NCI-H2107 treated with DMSO at 0.1 percent for 48 hours (cell line): ENCODE measurements around the gene P2RY1.

Source experiments
- DNase-seq: peaks from one replicate; lab custom pipeline; 2025; ENCODE audit not compliant: unreplicated experiment; lab: John Stamatoyannopoulos, UW

P2RY1 gene

GRCh38 chr3:152834776-152835600 is at the start of gene P2RY1:
Gene P2RY1, plus strand, starts transcription at chr3:152835131. Its CDS starts 652 bp downstream, at chr3:152835783.
- DNase-seq = peak; percentile 27

GRCh38 chr3:152786977-152787681 is 47.8 kb upstream of the P2RY1 start:
- no peak for DNase-seq

GRCh38 chr3:152790651-152791387 is 44.1 kb upstream of the P2RY1 start:
- no peak for DNase-seq

- DNase-seq = no peak
Observed at GRCh38 chr3:152793969-152794368, 41.0 kb upstream of the P2RY1 start.

GRCh38 chr3:152797751-152798432 is 37.0 kb upstream of the P2RY1 start:
- no peak for DNase-seq

- no peak for DNase-seq
Observed at GRCh38 chr3:152811974-152812760, 22.8 kb upstream of the P2RY1 start.

- DNase-seq = no peak
Observed at GRCh38 chr3:152817400-152817799, 17.5 kb upstream of the P2RY1 start.

- no peak for DNase-seq
Observed at GRCh38 chr3:152818027-152818426, 16.9 kb upstream of the P2RY1 start.

- no peak for DNase-seq
Observed at GRCh38 chr3:152823173-152823572, 11.8 kb upstream of the P2RY1 start.

GRCh38 chr3:152823781-152824180 is 11.2 kb upstream of the P2RY1 start:
- DNase-seq = no peak

- DNase-seq = no peak
Observed at GRCh38 chr3:152825566-152825965, 9.4 kb upstream of the P2RY1 start.

GRCh38 chr3:152826476-152826875 is 8.5 kb upstream of the P2RY1 start:
- DNase-seq = no peak

- no peak for DNase-seq
Observed at GRCh38 chr3:152827313-152827712, 7.6 kb upstream of the P2RY1 start.

GRCh38 chr3:152828075-152828840 is 6.7 kb upstream of the P2RY1 start:
- no peak for DNase-seq

GRCh38 chr3:152830245-152830644 is 4.7 kb upstream of the P2RY1 start:
- DNase-seq = no peak

GRCh38 chr3:152832046-152832445 is 2.9 kb upstream of the P2RY1 start:
- no peak for DNase-seq

- no peak for DNase-seq
Observed at GRCh38 chr3:152833089-152833488, 1.8 kb upstream of the P2RY1 start.

- no peak for DNase-seq
Observed at GRCh38 chr3:152834191-152834775, 648 bp upstream of the P2RY1 start.

GRCh38 chr3:152835601-152836102 is 721 bp downstream of the P2RY1 start:
- DNase-seq = no peak
